Stimulated activated CD4-positive, alpha-beta T cell treated with anti-CD3 and anti-CD28 coated beads, TNF-alpha, amount 100 ng/mL, for 48 hours (primary cell): ENCODE results near the gene SLC4A8.

ENCODE experiments used
- DNase-seq, 3 donors: peaks; one replicate each; pipeline ENCODE4 v3.0.0-alpha.2; 2020; ENCODE audit warnings: low read depth in 3 of 3

The SLC4A8 gene

DNA sequence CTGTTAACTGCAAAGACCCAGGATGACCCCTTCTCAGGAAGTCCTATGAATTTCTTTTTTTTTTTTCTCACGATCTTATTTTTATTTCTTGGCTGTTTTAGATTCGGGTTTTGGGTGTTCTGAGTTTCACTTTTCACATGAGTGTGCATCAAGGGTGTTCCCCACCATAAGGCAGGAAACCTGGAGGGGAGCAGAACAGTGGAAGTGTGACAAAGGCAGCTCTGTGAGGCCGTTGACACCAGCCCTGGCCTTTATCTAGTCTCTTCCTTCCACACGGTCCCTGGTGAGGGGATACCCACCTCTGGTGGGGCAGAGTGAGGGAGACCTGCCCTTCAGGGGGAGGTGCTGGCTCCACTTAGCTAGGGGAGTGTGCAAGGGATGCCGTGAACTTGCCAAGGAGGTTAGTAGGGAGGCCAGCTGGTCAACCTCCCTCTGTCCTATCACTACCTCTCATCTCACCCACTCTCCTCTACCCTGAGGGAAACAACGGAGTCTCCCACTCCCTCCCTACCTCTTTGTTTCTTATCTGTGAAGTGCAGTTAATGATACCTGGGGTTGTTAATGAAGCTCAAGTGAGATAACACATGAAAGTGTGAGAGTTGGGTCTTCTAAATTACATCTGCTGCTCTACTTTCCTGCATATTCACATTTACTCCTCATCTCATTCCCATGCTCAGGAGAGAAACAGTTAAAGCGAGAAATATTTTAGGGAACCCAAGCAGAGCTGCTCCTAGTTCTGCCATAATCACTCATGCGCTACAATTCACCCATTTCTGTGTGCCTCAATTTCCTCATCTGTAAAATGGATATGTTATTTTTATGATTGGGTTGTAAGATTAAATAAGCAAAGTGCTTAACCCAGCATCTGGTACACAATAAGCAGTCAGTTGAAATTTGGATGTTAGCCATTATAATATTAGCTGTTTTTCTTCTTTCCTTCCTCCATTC, 29.1 kb upstream of the SLC4A8 start:
- DNase-seq, result no peak

DNA sequence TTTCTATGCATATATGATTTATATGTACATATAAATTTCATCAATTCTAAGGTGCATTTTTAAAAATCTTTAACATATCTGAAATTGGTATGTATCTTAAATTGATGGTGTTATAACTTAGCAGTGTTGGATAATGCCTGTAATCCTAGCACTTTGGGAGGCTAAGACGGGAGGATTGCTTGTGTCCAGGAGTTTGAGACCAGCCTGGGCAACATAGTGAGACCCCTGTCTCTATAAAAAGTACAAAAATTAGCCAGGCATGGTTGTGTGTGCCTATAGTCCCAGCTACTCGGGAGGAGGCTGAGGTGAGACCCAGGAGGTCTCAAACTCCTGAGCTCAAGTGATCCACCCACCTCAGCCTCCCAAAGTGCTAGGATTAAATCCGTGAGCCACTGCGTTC, 27.0 kb upstream of the SLC4A8 start:
- DNase-seq, result no peak

DNA sequence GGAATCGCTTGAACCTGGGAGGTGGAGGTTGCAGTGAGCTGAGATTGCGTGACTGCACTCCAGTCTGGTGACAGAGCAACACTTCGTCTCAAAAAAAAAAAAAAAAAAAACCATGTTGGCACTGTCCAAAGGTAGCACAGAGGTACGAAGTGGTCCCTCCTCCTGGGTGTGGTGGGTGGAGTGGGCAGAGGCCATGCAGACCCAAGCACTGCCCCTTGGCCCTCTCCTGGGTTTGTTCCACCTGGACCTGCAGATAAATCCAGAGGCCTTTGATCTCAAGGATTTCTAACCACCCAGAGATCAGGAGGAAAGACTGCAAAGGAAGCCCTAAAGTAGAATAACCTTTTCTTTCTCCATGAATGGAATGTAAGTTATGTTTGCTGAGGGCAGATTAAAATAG, 24.7 kb upstream of the SLC4A8 start:
- no peak for DNase-seq

DNA sequence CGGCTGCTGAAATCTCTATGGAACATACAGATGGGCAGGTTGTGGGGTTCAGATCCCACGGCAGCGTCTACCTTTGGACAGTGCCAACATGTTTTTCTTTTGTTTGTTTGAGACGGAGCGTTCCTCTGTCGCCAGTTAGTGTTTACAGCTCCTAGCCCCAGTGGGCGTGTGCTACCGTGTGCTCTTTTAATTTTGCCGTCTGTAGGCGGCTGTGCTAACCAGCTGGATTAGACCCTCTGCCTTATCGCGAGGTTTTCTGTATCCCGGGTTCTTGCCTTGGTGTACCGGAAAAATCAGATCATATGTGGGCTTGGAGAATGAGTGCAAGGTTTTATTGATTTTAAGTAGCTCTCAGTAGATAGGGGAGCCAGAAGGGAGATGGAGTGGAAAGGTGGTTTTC, 23.6 kb upstream of the SLC4A8 start:
- DNase-seq, result no peak

DNA sequence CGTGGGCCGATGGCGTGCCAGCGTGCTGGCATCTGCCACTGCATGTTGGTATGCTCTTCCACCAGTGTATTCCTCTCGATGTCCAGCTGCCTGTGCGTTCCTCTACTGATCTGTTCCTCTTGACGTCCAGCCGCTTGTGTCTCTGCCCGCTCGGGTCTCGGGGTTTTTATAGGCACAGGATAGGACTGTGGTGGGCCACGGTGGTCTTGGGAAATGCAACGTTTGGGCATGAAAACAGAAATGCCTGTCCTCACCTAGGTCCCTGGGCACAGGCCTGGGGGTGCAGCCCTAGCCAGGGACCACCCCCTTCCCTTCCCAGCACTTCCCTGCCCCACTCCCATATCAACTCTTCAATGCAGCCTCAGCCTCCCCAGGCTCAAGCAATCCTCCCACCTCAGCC, 23.1 kb upstream of the SLC4A8 start:
- DNase-seq, result no peak

DNA sequence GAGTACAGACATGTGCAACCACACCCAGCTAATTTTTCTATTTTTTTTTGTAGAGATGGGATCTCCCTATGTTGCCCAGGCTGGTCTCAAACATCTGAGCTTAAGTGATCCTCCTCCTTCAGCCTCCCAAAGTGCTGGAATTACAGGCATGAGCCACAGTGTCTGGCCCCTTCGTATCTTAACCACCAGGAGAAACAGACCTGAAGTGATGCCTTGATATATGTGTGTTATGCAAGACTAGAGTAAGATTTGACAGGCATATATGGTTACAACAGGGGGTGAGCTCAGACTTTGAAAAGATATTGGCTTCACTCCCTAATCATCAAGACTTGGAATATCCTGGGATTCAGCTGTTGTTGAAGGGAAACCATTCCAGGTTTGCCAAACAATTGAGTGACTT, 22.7 kb upstream of the SLC4A8 start:
- no peak for DNase-seq

DNA sequence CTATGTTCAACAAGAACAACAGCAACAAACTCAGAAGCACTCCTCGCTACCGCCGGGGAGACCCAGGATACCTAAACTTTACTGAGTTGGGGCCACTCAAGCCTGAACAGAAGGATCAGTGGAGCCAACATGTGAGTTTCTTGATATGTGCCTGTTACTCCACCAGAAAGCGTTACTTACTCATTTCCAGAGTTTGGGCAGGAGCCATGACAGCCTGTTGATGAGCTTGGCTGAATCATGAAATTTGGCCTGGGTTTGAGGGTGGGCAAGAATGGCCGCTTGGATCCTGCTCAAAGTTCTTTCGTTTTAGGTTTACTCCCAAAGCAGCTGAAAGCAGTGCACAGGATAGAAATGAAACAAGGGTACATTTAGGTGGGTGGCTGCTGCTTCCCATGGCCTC, 21.5 kb upstream of the SLC4A8 start:
- no peak for DNase-seq

DNA sequence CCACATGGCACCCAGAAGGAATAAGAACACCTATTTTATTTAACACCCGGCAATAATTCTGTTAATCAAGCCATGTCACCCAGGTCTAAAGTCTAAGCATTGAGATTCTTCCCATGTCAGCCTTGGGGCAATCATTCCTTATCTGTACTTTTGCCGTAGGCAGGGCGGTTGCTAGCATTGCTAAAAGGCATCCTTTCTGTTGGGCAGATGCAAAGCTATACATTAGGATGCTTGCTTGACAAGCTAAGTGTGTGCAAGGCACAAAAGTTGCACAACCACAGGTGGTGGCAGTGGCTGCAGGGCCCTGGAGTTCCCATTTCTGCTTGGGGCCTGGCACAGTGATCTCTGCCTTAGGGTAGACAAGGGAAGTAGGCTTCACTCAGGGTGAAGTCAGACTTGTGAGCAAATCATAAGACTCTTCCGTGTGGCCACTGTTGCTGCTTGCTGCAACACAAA, 20.9 kb upstream of the SLC4A8 start:
- no peak for DNase-seq

DNA sequence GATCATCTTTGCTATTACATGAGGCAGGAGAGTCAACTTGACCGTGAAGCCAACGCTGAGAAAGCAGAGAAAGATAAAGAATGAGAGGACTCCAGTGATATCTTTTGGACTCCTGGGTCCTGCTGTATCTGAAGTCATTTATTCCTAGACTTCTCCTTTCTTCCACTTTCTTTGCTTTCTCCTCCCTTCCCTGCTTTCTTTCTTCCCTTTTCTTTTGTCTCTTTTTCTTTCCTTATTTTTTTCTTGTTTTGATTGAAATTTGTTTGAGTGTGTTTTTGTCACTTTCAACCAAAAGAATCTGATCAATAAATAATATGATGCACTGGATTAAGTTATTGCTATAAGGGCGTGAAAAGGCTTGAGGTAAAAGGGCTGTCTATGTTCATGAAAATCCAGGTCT, 20.0 kb upstream of the SLC4A8 start:
- DNase-seq, result no peak

DNA sequence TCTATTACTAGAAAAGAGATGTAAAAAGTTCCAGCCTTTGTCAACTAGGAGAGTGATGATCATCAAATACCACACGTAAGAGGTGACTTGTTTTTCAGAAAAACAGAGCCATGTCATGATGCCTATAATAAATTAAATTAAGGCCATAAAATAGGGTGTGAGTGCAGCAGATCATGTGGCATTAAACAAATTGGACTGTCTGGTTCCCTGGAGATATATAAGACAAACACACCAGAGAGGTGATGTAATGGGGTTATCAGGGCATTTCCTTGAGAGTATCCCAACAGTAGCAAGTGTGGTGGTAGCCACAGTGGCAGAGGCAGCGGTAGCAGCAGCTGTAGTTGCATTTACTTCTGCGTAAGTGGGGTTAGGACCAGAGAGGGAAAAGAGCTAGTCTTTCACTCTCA, 18.8 kb upstream of the SLC4A8 start:
- no peak for DNase-seq

DNA sequence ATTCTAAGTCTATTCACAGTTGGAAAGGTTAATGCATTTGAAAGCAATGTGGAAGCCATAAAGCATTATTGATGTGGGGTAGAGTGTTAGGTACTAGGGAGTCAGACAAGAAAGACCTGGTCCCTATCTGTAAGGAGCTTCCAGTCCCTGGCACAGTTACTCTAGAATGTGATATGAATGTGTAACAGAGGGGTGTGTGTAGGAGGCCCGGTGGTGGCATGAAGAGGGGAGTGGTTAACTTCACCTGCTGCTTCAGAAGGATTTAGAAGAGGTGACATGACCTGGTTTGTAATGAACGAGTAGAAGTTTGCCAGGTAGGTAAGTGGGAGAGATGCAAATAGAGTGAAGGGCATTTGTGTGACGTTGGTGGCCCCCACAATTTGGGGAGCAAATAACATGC, 18.3 kb upstream of the SLC4A8 start:
- no peak for DNase-seq

DNA sequence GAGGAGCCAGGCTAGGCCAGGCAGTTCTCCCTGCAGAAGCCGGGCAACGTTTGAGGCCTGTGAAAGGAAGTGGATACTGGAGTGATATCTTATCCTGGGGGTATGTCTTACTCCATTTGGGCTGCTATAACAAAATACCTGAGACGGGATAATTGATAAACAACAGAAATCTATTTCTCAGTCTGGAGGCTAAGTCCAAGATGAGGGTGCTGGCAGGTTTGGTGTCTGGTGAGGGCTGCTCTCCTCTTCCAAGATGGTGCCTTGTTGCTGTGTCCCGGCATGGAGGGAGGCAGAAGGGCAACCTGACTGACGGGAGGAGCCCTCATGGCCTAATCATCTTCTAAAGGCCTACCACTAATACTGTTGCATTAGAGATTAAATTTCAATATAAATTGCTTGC, 17.8 kb upstream of the SLC4A8 start:
- DNase-seq, result no peak

DNA sequence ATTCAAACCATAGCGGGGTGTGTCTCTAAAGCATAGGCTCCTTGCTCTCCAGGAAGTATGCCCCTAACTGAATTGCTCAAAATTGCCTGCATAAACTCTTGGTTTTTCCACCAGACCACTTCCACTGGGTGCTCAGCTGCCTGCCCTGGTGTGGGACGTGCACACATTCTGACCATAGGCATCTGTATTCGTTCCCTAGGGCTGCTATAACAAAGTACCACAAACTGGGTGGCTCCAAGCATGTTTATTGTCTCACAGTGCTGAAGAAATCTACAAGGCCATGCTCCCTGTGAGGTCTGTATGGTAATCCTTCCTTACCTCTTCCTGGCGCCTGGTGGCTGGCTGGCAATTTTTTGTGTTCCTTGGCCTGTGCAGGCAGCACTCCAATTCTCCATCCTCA, 17.0 kb upstream of the SLC4A8 start:
- no peak for DNase-seq

DNA sequence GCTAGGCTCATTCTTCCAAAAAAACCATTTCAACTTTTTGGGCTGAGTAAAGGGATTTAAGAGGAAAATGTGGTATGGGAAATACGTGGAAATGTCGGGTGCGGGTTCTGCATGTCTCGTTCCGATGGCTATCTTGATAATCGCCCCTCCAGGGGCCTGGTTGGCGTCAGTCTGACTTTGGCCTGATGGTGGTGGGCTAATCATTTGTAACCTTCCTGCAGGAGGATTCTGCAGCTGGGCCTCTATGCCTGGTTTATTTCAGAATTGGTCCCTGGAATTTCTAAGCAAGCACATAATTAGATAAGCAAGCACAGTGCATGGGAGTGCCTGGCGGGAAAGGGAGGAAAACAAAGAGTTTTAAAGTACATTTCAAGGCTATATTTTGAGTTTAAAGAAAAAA, 14.8 kb upstream of the SLC4A8 start:
- no peak for DNase-seq

DNA sequence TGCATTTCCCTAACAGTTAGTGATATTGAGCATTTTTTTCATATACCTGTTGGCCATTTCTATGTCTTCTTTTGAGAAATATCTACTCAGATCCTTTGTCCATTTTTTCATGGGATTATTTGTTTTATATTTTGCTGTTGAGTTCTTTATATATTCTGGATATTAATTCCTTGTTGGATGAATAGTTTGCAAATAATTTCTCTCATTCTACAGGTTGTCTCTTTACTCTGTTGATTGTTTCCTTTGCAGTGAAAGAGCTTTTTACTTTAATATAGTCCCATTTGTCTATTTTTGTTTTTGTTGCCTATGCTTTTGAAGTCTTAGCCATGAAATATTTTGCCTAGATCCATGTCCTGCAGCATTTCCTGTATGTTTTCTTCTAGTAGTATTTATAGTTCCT, 11.5 kb upstream of the SLC4A8 start:
- no peak for DNase-seq

DNA sequence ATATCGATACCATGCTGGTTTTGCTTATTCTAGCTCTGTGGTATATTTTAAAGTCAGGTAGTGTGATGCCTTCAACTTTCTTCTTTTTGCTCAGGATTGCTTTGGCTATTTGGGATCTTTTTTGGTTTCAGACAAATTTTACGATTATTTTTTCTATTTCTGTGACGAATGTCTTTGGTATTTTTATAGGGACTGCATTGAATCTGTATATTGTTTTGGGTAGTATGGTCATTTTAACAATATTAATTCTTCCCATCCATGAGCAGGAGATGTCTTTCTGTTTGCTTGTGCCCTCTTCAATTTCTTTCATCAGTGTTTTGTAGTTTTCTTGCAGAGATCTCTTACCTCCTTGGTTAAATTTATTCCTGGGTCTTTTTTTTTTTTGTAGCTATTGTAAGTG, 10.8 kb upstream of the SLC4A8 start:
- no peak for DNase-seq

DNA sequence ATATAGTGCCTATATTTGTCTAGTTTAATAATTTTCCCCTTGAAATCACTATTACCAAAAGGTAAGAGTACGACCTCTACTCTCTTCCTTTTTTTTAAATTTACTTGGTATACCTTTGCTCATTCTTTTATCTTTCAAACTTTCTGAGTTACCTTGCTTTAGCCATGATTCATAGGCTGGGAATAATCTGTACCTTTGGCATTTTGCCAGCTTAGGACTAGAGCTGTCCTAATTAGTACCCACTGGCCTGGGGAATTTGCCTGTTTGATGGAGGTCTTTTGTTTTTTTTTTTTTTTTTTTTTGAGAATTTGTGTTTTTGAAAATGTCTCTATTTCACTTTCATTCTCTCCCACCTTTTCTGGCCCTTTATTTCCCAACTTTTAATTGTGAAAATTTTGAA, 8.7 kb upstream of the SLC4A8 start:
- DNase-seq, result no peak

DNA sequence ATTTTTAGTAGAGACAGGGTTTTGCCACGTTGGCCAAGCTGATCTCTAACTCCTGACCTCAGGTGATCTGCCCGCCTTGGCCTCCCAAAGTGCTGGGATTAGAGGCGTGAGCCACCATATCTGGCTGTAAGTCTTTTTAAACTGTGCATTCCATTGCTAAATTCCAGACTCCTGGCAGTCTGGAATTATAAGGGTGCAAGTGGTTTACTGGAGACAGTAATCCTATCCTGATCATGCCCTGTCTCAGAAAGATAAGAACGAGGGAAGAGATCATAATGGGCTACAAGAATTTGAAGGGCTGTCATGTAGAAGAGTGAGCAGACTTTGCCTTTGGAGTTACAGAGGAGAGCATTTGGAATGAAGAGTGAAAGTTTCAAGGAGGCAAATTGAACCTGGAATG, 6.8 kb upstream of the SLC4A8 start:
- no peak for DNase-seq

DNA sequence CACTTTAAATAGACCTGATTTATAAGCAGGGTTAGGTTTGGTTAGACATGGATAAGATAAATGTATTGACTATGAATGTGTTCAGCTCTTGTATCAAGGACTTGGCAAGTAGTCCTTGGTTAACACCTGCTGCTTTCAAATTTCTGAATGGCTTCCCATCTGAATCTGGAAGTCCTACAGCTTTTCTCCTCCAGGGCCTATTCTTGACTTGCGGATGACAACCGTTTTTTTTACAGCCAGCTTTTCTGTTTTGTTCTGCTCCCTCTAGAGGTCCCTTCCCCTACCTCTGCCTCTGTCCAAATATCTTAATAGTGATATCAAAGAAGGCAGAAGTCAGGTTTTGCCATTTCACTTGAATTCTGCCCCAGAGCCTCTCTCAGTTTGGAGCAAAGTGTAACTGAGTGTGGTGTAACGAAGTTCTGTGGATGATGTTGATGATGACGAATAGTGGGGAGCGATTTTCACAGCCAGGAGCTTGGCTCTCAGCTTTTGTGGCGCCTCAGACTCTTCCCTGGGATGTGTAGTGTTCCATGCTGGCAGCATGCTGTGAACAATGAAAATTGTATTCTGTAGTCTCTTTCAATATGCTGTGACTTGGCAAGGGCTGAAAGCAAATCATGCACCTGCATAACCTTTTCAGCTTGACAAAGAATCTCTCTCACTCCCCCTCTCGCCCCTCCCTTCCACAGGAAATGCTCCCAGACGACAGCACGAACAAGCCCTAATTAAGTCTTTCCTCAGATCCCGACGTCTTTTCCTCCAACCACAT, 5.0 kb upstream of the SLC4A8 start:
- DNase-seq, result no peak

DNA sequence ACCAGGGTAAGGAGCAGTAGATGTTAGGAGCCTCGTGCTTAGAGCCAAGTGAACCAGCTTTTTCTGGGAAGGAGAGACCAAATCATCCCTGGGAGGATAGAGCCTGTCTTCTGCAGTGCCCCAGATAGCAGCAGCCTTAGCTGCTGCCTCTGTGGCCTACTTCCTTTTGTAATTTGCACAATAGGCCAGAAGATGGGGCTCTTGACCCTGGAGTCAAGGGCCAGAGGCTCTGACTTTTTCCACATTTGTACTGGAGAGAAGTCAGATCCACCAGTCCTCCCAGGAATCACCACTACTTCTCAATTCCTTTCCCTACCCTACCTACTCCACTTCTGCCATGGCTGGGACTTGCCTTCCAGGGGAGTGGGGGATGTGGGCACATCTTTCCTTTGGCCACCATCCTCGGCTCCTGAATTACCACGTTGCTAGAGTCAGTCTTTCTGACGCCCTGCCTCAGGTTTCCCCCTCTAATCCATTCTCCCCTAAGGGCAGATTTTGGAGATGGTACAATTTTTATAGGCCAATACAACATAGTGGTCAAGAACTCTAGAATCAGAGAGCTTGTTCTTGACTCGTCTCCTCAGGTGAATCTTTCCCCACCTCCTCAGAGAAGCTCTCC, 3.3 kb upstream of the SLC4A8 start:
- DNase-seq, result peak in 2 of 3 donors; percentile 10 to 18

DNA sequence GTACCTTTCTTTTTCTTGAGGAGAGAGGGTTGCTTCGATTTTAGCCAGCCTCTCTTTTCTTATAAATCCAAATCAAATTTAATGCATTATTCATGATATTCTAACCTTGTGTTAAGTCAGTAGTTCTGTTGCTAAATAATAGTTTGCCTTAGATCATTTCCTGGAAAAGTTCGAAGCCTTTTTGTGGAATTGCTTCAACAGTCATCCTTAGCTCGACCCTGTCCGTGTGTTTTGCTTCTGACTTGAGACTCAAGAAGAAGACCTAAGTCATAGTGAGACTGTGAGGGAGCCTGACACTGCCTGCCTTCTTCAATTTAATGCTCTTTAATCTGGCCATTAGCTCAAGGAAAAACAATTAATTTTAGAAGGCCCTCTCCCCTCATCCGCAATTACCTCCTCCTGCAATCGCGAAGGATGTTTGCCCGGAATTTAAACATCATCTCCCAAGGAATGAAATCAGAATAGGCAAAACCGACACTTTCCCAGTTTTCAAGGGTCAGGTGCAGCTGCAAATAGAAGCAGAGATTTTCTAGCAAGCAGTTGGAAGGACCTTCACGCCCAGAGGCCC, 453 bp upstream of the SLC4A8 start:
- DNase-seq, result no peak

DNA sequence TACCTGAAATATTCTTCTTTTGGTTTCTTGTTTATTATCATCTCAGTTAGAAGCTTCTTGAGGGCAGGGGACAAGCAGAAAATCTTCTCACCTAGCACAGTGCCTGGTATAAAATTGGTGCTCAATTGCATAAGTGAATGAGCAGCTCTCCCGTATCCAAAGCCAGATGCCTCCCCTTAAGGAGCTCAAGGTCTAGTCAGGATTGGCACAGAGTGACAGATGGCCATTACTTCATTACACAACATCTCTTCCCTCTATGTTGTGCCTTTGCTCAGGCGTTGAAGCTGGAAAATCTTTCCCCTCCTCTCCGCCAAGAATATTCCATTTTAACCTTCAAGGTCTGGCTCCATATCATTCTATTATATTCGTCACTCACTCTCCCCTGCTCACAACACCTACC, 3.6 kb downstream of the SLC4A8 start:
- DNase-seq, result no peak
